HG03378 (cell line): Measurements from ENCODE around the gene HBG2.
"Not testable (repeated sequence)": the region's sequence is repeated elsewhere in the genome, so short reads cannot be mapped to it uniquely, and the experiment has no call there.

ENCODE experiments used
- ATAC-seq: cut with Tn5 transposase; IDR thresholded peaks from one replicate; pipeline ENCODE4 v1.9.1; 2021; ENCODE audit warnings: mild to moderate bottlenecking, moderate library complexity; ENCODE audit not compliant: unreplicated experiment

Gene HBG2

GRCh38 chr11:5250543-5251204, 3.9 kb downstream of the HBG2 start:
- ATAC-seq: no peak

GRCh38 chr11:5249807-5250396, 4.7 kb downstream of the HBG2 start, which contains the start of gene HBG1:
Gene HBG1 (minus strand): TSS chr11:5249857. CDS start chr11:5249804, 53 bp downstream.
- not testable (repeated sequence) for ATAC-seq

- not testable (repeated sequence) for ATAC-seq
Measured at GRCh38 chr11:5248498-5248897, 6.1 kb downstream of the HBG2 start.

DNA sequence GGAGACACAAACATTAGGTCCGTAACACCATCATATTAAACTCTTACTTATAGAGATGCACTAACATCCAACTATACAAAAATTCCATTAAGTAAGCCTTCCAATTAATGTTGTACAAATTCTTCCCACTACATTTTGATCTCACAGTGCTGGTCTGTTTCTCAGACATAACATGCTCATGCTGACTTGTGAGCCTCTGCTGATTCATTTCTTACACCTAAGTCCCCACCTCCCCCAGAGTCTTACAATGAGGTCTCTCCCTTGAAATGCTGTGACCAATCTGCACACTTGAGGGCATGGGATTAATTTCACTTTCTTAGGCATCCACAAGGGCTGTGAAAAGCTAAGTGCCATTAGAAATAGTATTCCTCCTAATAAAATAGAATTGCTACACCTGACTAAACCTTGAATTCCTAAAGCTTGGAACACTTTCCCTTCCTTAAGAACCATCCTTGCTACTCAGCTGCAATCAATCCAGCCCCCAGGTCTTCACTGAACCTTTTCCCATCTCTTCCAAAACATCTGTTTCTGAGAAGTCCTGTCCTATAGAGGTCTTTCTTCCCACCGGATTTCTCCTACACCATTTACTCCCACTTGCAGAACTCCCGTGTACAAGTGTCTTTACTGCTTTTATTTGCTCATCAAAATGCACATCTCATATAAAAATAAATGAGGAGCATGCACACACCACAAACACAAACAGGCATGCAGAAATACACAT, 6.9 kb downstream of the HBG2 start:
- ATAC-seq: no peak

DNA sequence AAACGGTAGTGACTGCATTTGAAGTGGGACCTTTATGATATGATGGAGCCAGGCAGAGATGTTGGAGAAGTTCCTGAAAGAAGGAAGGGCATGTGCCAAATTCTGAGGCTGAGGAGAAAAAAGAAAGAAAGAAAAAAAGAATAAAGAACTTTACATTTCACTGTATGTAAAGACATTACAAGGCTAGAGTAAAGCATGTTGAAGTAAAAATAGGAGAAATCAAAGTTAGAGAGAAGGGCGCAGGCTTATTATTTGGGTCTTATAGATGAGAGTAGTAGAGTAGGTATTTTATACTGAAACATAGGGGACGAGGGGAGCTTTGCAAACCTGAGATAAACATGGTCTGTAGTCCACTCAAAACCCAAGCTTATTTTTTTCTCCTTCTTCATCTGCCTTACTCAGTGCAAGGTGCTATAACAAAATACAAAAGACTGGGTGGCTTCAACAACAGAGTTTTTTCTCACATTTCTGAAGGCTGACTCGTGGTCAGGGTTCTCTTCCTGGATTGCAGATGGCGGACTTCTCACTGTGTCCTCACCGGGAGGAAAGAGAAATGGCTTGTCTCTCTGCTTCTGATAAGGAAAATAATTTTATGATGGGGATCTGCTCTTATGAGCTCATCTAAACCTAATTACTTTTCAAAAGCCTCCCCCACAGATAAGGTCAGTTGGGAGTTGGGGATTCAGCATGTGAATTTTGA, 7.7 kb downstream of the HBG2 start:
- no peak for ATAC-seq

DNA sequence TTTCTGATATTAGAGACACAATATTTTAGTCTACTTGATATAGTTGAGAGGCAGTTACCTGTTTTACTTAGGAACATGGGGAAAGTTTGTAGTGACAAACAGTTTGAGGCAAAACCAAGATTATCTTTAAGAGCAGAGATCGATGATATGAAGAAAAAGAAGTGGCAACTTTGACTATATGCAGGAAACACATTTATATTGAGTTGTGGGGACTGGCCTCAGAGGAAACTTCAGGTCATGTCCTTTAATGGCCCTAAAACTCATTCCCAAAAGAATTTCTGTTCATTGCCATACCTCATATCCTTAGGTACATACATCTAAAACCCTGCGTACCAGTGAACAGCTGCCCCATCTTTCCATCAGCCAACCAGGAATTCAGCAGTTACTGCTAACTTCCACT, 9.4 kb downstream of the HBG2 start:
- ATAC-seq: no peak

GRCh38 chr11:5243816-5244180, 10.8 kb downstream of the HBG2 start:
- no peak for ATAC-seq

- ATAC-seq: peak; percentile 64
Measured at GRCh38 chr11:5242933-5243815, 11.4 kb downstream of the HBG2 start.

GRCh38 chr11:5242208-5242607, 12.4 kb downstream of the HBG2 start:
- ATAC-seq: no peak

- no peak for ATAC-seq
Measured at GRCh38 chr11:5241458-5241857, 13.1 kb downstream of the HBG2 start.

- no peak for ATAC-seq
Measured at GRCh38 chr11:5240458-5240857, 14.1 kb downstream of the HBG2 start.

DNA sequence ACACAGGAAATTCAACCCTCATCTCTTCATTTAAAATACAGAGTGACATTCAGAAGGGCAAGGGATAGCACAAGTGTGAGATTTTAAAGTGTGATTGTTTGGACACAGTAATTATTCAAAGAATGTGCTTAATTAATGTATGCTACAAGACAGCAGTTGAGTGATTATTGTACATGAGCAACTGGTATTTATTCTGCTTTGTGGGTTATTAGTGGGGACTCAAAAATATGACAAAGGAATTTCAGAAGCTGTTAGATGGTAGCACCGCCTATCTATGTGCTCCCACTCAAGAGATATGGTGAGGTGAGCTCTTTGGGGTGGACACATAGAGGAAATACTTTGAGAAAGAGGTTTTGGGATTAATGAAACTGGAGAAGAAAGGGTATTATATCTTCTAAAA, 14.5 kb downstream of the HBG2 start:
- no peak for ATAC-seq

- ATAC-seq: no peak
Measured at GRCh38 chr11:5239046-5239445, 15.5 kb downstream of the HBG2 start.

GRCh38 chr11:5238486-5238885, 16.1 kb downstream of the HBG2 start:
- no peak for ATAC-seq

DNA sequence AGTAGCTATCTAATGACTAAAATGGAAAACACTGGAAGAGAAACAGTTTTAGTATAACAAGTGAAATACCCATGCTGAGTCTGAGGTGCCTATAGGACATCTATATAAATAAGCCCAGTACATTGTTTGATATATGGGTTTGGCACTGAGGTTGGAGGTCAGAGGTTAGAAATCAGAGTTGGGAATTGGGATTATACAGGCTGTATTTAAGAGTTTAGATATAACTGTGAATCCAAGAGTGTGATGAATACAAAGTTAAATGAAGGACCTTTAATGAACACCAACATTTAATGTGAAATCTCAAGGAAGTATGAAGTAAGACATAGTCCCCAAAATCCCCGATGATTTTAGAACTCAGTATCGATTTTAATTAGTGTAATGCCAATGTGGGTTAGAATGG, 17.2 kb downstream of the HBG2 start:
- ATAC-seq: no peak

DNA sequence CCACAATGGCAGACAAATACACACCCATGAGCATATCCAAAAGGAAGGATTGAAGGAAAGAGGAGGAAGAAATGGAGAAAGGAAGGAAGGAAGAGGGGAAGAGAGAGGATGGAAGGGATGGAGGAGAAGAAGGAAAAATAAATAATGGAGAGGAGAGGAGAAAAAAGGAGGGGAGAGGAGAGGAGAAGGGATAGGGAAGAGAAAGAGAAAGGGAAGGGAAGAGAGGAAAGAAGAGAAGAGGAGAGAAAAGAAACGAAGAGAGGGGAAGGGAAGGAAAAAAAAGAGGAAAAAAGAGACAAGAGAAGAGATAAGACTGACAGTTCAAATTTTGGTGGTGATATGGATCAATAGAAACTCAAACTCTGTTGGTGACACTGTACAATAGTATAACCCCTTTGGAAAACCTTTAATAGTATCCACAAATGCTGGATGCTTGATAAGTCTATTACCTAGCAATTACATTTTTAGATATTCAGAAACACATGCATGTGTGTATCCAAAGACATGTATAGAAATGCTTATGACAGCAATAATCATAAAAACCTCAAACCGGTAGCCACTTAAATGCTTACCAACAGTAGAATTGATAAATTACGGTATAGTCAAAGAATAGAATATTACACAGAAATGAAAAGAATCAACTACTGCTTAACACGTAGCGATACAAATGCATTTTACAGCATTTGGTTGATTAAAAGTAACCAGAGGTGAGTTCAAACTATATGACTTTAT, 19.1 kb downstream of the HBG2 start:
- ATAC-seq: no peak

DNA sequence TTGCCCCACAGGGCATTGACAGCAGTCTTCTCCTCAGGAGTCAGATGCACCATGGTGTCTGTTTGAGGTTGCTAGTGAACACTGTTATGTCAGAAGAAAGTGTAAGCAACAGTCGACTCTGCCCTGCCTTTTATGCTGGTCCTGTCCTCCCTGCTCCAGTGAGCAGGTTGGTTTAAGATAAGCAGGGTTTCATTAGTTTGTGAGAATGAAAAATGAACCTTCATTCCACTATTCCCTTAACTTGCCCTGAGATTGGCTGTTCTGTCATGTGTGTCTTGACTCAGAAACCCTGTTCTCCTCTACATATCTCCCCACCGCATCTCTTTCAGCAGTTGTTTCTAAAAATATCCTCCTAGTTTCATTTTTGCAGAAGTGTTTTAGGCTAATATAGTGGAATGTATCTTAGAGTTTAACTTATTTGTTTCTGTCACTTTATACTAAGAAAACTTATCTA, 20.2 kb downstream of the HBG2 start, which contains the start of gene HBD:
HBD (minus strand) TSS at position 103 of the 454 bp plus-strand sequence; CDS start at position 53, 50 bp downstream.
- peak; percentile 84 for ATAC-seq

- no peak for ATAC-seq
Measured at GRCh38 chr11:5233307-5233706, 21.3 kb downstream of the HBG2 start.

DNA sequence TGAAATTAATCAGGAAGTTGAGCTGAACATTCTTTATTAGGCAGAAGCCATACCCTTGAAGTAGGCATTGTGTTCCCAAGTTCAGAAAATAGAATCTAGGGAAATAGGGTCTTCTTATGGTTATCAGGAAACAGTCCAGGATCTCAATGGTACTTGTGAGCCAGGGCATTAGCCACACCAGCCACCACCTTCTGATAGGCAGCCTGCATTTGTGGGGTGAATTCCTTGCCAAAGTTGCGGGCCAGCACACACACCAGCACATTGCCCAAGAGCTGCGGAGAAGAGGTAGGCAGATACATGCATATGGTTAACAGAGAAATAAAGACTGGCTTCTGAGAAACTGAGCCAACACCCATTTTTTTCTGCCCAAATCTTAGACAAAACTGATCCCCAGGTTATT, 21.8 kb downstream of the HBG2 start:
- ATAC-seq: no peak

- no peak for ATAC-seq
Measured at GRCh38 chr11:5232176-5232575, 22.4 kb downstream of the HBG2 start.
